AG20443 (cell line): Measurements from ENCODE around the gene FBXL17.

Experiments
- DNase-seq: peaks from one replicate; pipeline ENCODE4 v3.0.0; 2012; ENCODE audit warnings: low spot score, mixed read lengths

Gene FBXL17

GRCh38 chr5:108373426-108373825, 8.5 kb downstream of the FBXL17 start:
- DNase-seq: no peak

- DNase-seq: no peak
Measured at GRCh38 chr5:108372369-108372768, 9.5 kb downstream of the FBXL17 start.

GRCh38 chr5:108371263-108371662, 10.6 kb downstream of the FBXL17 start:
- DNase-seq: no peak

GRCh38 chr5:108369167-108369566, 12.7 kb downstream of the FBXL17 start:
- DNase-seq: no peak

- DNase-seq: no peak
Measured at GRCh38 chr5:108367679-108368334, 14.1 kb downstream of the FBXL17 start.

- no peak for DNase-seq
Measured at GRCh38 chr5:108366500-108366899, 15.4 kb downstream of the FBXL17 start.

GRCh38 chr5:108361771-108362170, 20.1 kb downstream of the FBXL17 start:
- no peak for DNase-seq

GRCh38 chr5:108361239-108361638, 20.7 kb downstream of the FBXL17 start:
- DNase-seq: no peak

GRCh38 chr5:108360280-108360679, 21.6 kb downstream of the FBXL17 start:
- DNase-seq: no peak

GRCh38 chr5:108356286-108356685, 25.6 kb downstream of the FBXL17 start:
- no peak for DNase-seq

GRCh38 chr5:108353087-108353486, 28.8 kb downstream of the FBXL17 start:
- no peak for DNase-seq

GRCh38 chr5:108345541-108346171, 36.2 kb downstream of the FBXL17 start:
- peak; percentile 13 for DNase-seq

- DNase-seq: no peak
Measured at GRCh38 chr5:108344103-108344822, 37.6 kb downstream of the FBXL17 start.

- no peak for DNase-seq
Measured at GRCh38 chr5:108341866-108342265, 40.0 kb downstream of the FBXL17 start.

GRCh38 chr5:108340131-108340530, 41.8 kb downstream of the FBXL17 start:
- no peak for DNase-seq

- DNase-seq: no peak
Measured at GRCh38 chr5:108339220-108339619, 42.7 kb downstream of the FBXL17 start.

- no peak for DNase-seq
Measured at GRCh38 chr5:108334225-108334624, 47.7 kb downstream of the FBXL17 start.

GRCh38 chr5:108326982-108327381, 54.9 kb downstream of the FBXL17 start:
- DNase-seq: no peak

- DNase-seq: no peak
Measured at GRCh38 chr5:108324886-108325285, 57.0 kb downstream of the FBXL17 start.

- DNase-seq: no peak
Measured at GRCh38 chr5:108321341-108321740, 60.6 kb downstream of the FBXL17 start.

- DNase-seq: no peak
Measured at GRCh38 chr5:108320231-108320630, 61.7 kb downstream of the FBXL17 start.

GRCh38 chr5:108315829-108316228, 66.1 kb downstream of the FBXL17 start:
- no peak for DNase-seq

- no peak for DNase-seq
Measured at GRCh38 chr5:108312258-108312657, 69.6 kb downstream of the FBXL17 start.
